ENCODE measurements around the gene TBX18.
A peak's percentile ranks its signal among the peaks of the same experiment; 100 is the strongest.

GRCh38 chr6:84779380-84779779 is 15.0 kb upstream of the TBX18 start:
- TF ChIP-seq, protein P1, sequence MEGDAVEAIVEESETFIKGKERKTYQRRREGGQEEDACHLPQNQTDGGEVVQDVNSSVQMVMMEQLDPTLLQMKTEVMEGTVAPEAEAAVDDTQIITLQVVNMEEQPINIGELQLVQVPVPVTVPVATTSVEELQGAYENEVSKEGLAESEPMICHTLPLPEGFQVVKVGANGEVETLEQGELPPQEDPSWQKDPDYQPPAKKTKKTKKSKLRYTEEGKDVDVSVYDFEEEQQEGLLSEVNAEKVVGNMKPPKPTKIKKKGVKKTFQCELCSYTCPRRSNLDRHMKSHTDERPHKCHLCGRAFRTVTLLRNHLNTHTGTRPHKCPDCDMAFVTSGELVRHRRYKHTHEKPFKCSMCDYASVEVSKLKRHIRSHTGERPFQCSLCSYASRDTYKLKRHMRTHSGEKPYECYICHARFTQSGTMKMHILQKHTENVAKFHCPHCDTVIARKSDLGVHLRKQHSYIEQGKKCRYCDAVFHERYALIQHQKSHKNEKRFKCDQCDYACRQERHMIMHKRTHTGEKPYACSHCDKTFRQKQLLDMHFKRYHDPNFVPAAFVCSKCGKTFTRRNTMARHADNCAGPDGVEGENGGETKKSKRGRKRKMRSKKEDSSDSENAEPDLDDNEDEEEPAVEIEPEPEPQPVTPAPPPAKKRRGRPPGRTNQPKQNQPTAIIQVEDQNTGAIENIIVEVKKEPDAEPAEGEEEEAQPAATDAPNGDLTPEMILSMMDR (conservative IDR thresholded peaks at IDR 0.05; ENCODE audit: low read depth, low read length): no peak
- no peak for TF ChIP-seq CEBPB (IDR thresholded peaks at IDR 0.05; ENCODE audit: low read depth, low read length)
- no peak for TF ChIP-seq POLR2A (IDR thresholded peaks at IDR 0.05; ENCODE audit: low read depth, low read length)
- TF ChIP-seq RFX5 (IDR thresholded peaks at IDR 0.05; ENCODE audit: low read depth, low read length): no peak
- no peak for TF ChIP-seq BHLHE40 (IDR thresholded peaks at IDR 0.05; ENCODE audit: low read depth, low read length)
- TF ChIP-seq, protein P2, sequence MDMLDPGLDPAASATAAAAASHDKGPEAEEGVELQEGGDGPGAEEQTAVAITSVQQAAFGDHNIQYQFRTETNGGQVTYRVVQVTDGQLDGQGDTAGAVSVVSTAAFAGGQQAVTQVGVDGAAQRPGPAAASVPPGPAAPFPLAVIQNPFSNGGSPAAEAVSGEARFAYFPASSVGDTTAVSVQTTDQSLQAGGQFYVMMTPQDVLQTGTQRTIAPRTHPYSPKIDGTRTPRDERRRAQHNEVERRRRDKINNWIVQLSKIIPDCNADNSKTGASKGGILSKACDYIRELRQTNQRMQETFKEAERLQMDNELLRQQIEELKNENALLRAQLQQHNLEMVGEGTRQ (IDR thresholded peaks at IDR 0.05; ENCODE audit: low read depth, low read length): no peak
- peak; percentile 33 for TF ChIP-seq SMC3 (IDR thresholded peaks at IDR 0.05; ENCODE audit: low read depth, low read length)
